Stimulated activated effector memory CD8-positive, alpha-beta T cell treated with anti-CD3 and anti-CD28 coated beads, Interleukin-12 subunit alpha, Interleukin-12 subunit beta, amount 100 ng/mL, for 72 hours (primary cell): ENCODE data around the gene DYRK3.

ENCODE experiments used
- ATAC-seq: fragments of 150-1000 bp; cut with Tn5 transposase; 2 replicates; pipeline ENCODE4 v1.10.0; 2021
- DNase-seq, 2 donors: peaks; one replicate each; pipeline ENCODE4 v3.0.0; 2021 to 2022; ENCODE audit warnings: low spot score in 2 of 2
- H3K27ac Mint-ChIP-seq: one replicate; pipeline ENCODE4 v1.8.0; 2022; ENCODE audit warnings: mild to moderate bottlenecking, mixed read lengths
- H3K36me3 Mint-ChIP-seq: one replicate; pipeline ENCODE4 v1.8.0; 2022; ENCODE audit warnings: mild to moderate bottlenecking, mixed read lengths
- H3K4me1 Mint-ChIP-seq: one replicate; pipeline ENCODE4 v1.8.0; 2022; ENCODE audit warnings: mixed read lengths
- H3K4me3 Mint-ChIP-seq: one replicate; pipeline ENCODE4 v1.8.0; 2022; ENCODE audit warnings: mild to moderate bottlenecking, mixed read lengths
- H3K9me3 Mint-ChIP-seq: one replicate; pipeline ENCODE4 v1.8.0; 2022; ENCODE audit warnings: mixed read lengths

Gene DYRK3

GRCh38 chr1:206649261-206649921 is 14.1 kb downstream of the DYRK3 start:
- H3K36me3 Mint-ChIP-seq = peaks cover 22% of the 10 kb centered on the region
- peaks cover 6% of the 10 kb centered on the region for H3K4me1 Mint-ChIP-seq
- DNase-seq = no peak
- no peak for ATAC-seq
- H3K9me3 Mint-ChIP-seq = no peaks in the 10 kb centered on the region
- H3K4me3 Mint-ChIP-seq = no peak overlapping the region
- H3K27ac Mint-ChIP-seq = no peak overlapping the region

DNA sequence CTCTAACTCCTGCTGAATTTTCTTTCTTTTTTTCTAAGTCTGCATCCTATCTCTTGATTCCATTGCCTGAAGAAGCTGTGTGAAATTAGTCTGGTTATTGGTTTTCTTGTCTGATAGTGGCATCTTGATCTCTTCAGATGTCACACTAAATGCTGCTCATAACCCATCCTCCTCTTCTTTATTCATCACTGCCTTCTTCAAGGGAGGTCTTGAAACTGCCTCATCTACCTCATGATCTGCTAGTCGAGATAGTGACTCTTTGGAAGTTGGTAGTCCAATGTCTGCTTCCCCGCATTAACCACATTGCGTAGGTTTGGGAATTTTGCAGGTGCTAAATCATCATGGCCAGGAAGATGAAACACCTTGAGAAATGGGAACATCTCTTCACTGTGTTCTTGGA is 15.7 kb downstream of the DYRK3 start:
- ATAC-seq (no peak), DNase-seq (no peak)
- Mint-ChIP-seq H3K27ac (no peak overlapping the region), H3K4me1 (peaks cover 6% of the 10 kb centered on the region), H3K9me3 (no peaks in the 10 kb centered on the region), H3K36me3 (peaks cover 17% of the 10 kb centered on the region), H3K4me3 (no peak overlapping the region)

DNA sequence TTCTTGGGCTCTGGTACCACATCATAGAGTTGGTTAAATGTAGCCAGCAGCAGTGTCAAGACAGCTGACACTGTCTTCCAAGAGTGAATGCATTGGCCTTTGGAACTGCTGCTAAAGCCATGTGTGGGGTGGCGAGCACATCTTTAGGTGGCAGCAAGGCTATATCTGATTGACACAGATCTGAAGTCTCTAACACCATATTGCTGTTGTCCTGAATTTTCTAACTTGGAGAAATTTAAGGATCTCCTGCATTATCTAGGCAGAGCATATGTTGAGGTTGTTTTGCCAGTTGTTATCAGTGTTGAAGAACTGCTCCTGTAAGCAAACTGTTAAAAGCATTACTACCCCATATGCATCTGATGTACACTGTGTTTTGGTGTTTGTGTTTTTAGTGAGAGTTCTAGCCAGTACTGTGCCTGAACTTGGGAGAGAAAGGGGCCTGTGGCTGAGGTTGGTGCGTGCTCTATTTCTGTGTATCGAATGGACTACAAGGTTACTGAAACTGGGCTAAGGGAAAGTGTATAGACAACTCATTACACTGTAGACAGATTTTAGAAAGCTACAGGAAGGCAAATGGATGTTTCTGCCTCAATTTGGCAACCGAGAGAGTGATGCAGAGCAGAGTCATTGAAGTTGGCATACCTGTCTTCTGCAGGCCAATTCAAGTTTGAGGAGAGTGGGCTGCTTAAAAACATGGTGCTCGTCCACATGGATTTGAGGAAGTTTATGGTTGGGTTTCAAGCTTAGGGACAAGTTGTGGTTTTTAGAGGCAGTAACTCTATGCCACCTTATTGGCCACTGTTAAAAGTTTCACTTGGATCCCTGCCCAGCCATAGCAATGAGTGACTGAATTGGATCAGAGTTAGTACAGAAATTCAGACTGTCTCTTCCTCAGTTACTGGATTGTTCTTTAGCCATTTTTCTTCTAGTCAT is 16.9 kb downstream of the DYRK3 start:
- no peaks in the 10 kb centered on the region for H3K9me3 Mint-ChIP-seq
- no peak overlapping the region for H3K4me3 Mint-ChIP-seq
- peak; percentile 50 for ATAC-seq
- H3K4me1 Mint-ChIP-seq = peaks cover 6% of the 10 kb centered on the region
- H3K27ac Mint-ChIP-seq = no peak overlapping the region
- no peak for DNase-seq
- peaks cover 14% of the 10 kb centered on the region for H3K36me3 Mint-ChIP-seq

- H3K9me3 Mint-ChIP-seq = no peaks in the 10 kb centered on the region
- no peaks in the 10 kb centered on the region for H3K36me3 Mint-ChIP-seq
- H3K27ac Mint-ChIP-seq = no peak overlapping the region
- ATAC-seq (no peak), DNase-seq (no peak)
- H3K4me1 Mint-ChIP-seq = peaks cover 17% of the 10 kb centered on the region
- H3K4me3 Mint-ChIP-seq = no peak overlapping the region
Observed at GRCh38 chr1:206653715-206654459, 18.6 kb downstream of the DYRK3 start.

DNA sequence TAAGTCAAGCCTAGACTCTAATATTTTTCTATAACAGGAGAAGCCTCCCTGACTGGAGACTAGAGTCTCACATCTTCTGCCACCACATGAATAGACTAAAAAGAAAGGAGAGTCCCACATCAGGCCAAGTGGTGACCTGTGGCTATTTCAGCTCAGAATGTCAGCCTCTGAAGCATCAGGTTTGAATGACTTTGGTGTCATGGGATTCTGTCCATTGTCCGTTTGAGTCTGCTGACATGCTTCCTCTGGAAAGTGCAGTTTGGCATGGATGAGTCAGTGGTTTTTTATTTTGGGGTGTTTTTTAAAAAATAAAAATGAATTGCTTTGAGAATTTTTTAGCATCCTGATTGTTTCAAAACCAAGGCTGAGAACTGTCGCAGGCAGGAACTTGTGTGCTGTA is 19.5 kb downstream of the DYRK3 start:
- no peak for ATAC-seq

GRCh38 chr1:206655471-206655882 is 20.1 kb downstream of the DYRK3 start:
- Mint-ChIP-seq H3K4me1 (peaks cover 17% of the 10 kb centered on the region), H3K9me3 (no peaks in the 10 kb centered on the region), H3K4me3 (no peak overlapping the region), H3K36me3 (no peaks in the 10 kb centered on the region), H3K27ac (no peak overlapping the region)
- ATAC-seq (no peak), DNase-seq (no peak)

More for the DNA sequence above, 19.5 kb downstream of the DYRK3 start:
- no peak overlapping the region for H3K27ac Mint-ChIP-seq
- DNase-seq = no peak
- H3K36me3 Mint-ChIP-seq = no peaks in the 10 kb centered on the region
- no peak overlapping the region for H3K4me3 Mint-ChIP-seq
- no peaks in the 10 kb centered on the region for H3K9me3 Mint-ChIP-seq
- peaks cover 17% of the 10 kb centered on the region for H3K4me1 Mint-ChIP-seq

DNA sequence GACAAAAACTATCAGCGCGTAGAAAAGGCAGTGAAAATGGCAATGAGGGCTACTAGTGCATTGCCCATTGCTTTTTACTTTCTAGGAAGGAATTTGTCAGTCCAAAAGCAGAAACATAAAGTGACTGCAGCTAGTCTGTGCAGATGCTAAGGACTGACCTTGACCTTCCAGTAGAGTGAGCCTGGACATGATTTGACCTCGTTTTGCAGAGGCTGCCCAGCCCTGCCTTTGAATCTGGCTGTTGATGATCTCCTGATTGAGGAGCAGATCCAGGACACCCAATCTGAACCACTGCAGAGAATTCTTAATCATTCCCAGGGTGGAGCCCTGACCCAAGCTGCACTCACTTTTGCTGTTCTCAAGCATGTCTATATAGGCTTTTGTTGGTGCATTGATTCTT is 21.6 kb downstream of the DYRK3 start:
- Mint-ChIP-seq H3K27ac (no peak overlapping the region), H3K4me1 (peaks cover 16% of the 10 kb centered on the region), H3K36me3 (no peaks in the 10 kb centered on the region), H3K4me3 (no peak overlapping the region), H3K9me3 (no peaks in the 10 kb centered on the region)
- ATAC-seq (no peak), DNase-seq (no peak)

- no peak overlapping the region for H3K27ac Mint-ChIP-seq
- ATAC-seq = no peak
- no peak overlapping the region for H3K4me3 Mint-ChIP-seq
- DNase-seq = no peak
- peaks cover 19% of the 10 kb centered on the region for H3K4me1 Mint-ChIP-seq
- no peaks in the 10 kb centered on the region for H3K9me3 Mint-ChIP-seq
- no peaks in the 10 kb centered on the region for H3K36me3 Mint-ChIP-seq
Observed at GRCh38 chr1:206657751-206658150, 22.4 kb downstream of the DYRK3 start.

GRCh38 chr1:206658264-206658980 is 23.1 kb downstream of the DYRK3 start:
- peak; percentile 57 to 85 for DNase-seq
- no peak overlapping the region for H3K27ac Mint-ChIP-seq
- H3K4me1 Mint-ChIP-seq = peaks cover 24% of the 10 kb centered on the region
- no peaks in the 10 kb centered on the region for H3K36me3 Mint-ChIP-seq
- H3K9me3 Mint-ChIP-seq = no peaks in the 10 kb centered on the region
- no peak overlapping the region for H3K4me3 Mint-ChIP-seq
- peak; percentile 80 for ATAC-seq

DNA sequence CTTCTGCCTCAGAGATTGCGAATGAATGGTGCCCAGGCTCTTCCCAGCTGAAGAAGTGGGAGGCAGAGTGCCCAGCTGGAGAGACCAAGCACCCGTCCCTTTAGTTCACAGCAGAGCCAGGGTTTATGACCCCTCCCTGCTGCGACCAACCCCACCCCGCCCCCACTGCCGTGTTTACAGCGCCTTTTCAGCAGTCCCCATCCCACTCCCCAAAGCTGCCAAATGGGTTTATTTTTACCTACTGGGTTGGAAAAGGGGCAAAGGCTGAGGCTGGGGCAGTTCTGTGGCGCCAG is 23.6 kb downstream of the DYRK3 start:
- Mint-ChIP-seq H3K27ac (no peak overlapping the region), H3K4me1 (peaks cover 29% of the 10 kb centered on the region), H3K36me3 (no peaks in the 10 kb centered on the region), H3K4me3 (no peak overlapping the region), H3K9me3 (no peaks in the 10 kb centered on the region)
- no peak for DNase-seq
- ATAC-seq = no peak

DNA sequence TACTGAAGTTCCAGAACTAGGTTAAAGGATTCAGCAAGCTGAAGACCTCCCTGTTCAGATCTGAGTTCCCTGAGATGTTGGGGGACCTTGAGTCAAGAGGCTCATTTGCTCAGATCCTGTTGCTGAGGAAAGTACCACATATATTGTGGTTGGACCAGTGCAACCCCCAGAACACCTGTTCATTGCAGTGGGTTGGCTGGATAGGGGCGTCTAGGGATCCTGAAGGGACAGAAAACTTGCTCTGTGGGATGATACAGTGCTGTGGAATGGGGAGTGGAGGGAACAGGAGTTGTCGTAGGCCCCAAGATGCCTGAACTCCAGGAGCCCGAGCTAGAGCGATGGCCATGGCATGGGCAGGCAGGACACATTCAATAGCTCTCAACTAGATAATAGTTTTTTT is 24.8 kb downstream of the DYRK3 start:
- Mint-ChIP-seq H3K9me3 (no peaks in the 10 kb centered on the region), H3K36me3 (no peaks in the 10 kb centered on the region), H3K4me3 (no peak overlapping the region), H3K4me1 (peaks cover 34% of the 10 kb centered on the region), H3K27ac (peak overlapping the region; percentile 43)
- DNase-seq (no peak), ATAC-seq (no peak)

DNA sequence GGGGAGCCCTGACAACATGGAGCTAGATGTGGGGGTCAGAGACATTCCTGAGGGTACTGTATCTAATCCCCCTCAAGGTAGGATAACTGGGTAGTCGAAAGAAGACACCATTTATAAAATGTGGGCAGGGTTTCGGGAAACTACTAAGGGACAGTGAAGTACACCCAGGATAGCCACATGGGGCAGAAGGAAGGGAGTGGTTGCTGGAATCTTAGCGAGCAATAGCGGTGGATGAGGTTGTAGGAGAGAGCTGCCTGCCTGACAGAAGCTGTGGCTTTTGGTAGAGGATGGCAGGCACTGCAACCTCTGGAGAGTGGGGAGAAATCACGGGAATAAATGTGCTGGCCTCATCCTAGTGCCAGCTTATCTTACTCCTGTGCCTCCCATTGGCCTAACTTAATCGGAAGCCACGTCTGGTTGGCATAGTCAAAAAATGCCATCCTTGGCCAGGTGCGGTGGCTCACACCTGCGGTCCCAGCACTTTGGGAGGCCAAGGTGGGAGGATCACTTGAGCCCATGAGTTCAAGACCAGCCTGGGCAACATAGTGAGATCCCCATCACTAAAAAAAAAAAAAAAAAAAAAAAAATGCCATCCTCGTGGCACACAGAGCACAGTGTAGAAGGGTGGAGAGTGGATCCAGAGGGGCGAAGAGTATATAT is 26.0 kb downstream of the DYRK3 start:
- no peak for ATAC-seq
- Mint-ChIP-seq H3K9me3 (no peaks in the 10 kb centered on the region), H3K36me3 (no peaks in the 10 kb centered on the region), H3K4me1 (peaks cover 34% of the 10 kb centered on the region), H3K27ac (no peak overlapping the region), H3K4me3 (no peak overlapping the region)
- DNase-seq = no peak

DNA sequence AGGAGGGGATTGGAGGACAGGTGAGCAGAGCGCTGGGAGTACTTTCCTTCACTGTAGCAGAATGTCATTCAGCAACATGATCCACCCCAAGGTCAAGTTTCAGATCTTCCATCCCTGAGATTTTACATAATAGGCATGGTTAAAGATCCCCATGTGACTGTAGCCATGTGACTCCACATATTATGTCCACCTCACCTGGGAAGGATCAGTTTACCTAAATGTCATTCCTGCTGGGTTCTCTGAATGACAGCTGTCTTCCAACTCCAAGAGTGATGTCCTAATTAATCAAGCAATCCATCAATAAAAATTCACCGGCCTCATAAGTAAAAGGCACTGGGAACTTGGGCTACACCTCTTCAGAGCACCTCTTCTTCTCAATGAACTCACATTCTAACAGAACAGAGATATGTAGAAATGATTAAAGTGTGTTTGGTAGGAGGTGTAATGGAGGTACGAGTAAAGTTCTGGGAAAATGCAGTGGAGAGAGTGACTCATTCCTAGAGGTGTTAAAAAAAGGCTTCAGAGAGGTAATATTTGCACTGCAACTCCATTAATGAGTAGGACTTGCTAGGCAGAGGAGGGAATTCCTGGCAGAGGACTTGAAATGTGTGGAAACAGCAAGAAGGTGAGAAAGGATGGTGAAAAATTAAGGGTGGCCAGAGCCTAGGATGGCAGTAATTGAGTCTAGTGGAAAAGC is 27.2 kb downstream of the DYRK3 start:
- peak overlapping the region; percentile 36 for H3K27ac Mint-ChIP-seq
- ATAC-seq (peak; percentile 56), DNase-seq (no peak)
- H3K9me3 Mint-ChIP-seq = no peaks in the 10 kb centered on the region
- H3K4me3 Mint-ChIP-seq = peak overlapping the region; percentile 16
- no peaks in the 10 kb centered on the region for H3K36me3 Mint-ChIP-seq
- H3K4me1 Mint-ChIP-seq = peaks cover 35% of the 10 kb centered on the region

DNA sequence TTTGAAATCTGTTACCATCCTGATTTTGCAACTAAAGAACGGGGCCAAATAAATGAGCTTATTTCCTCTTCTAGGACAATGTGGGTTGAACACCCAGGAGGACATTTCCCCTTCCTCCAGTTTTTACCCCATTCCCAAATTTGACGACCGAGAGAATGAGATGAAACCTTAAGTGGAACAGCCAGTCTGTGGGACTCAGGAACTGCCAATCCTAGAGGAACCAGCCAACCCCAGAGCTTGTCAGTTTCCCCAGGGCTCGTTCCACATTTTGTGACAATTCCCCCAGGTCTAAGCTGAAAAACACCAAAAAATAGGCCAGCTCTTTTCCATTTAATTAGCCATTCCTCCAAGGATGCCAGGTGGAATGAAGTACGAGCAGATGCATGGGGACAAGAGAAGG is 28.0 kb downstream of the DYRK3 start:
- Mint-ChIP-seq H3K4me1 (peaks cover 37% of the 10 kb centered on the region), H3K4me3 (peak overlapping the region; percentile 19), H3K36me3 (no peaks in the 10 kb centered on the region), H3K9me3 (no peaks in the 10 kb centered on the region), H3K27ac (no peak overlapping the region)
- ATAC-seq = no peak
- no peak for DNase-seq
